GM12873 (cell line): ENCODE results near the gene NUDT7.
A peak's percentile ranks its signal among the peaks of the same experiment; 100 is the strongest.

Experiments
- CTCF ChIP-seq: IDR thresholded peaks from 2 replicates; pipeline ENCODE4 v1.5.1; 2012; ENCODE audit warnings: low read depth, mild to moderate bottlenecking, moderate library complexity, low read length, control low read depth; ENCODE audit not compliant: insufficient read depth; ENCODE audit errors: missing control alignments

The NUDT7 gene

GRCh38 chr16:77777745-77778144, 55.4 kb downstream of the NUDT7 start:
- TF ChIP-seq CTCF: no peak

- TF ChIP-seq CTCF: no peak
These were observed 58.1 kb downstream of the NUDT7 start for GRCh38 chr16:77780378-77780837.

GRCh38 chr16:77781091-77781490, 58.8 kb downstream of the NUDT7 start:
- no peak for TF ChIP-seq CTCF

- peak; percentile 46 for TF ChIP-seq CTCF
These were observed 60.4 kb downstream of the NUDT7 start for GRCh38 chr16:77782694-77783093.

- peak; percentile 30 for TF ChIP-seq CTCF
These were observed 62.4 kb downstream of the NUDT7 start for GRCh38 chr16:77784441-77785372.

GRCh38 chr16:77785373-77785764, 63.1 kb downstream of the NUDT7 start:
- TF ChIP-seq CTCF: no peak

- no peak for TF ChIP-seq CTCF
These were observed 64.0 kb downstream of the NUDT7 start for GRCh38 chr16:77786186-77786847.
